HCT116 (cell line): ENCODE results near the gene LMBR1. TPM values are rescaled to one million over a fixed set of nuclear protein-coding genes. Genes with fewer than 3 reads are reported as not detected.

Experiments used
- ATAC-seq: fragments of 200-7000 bp; cut with Tn5 transposase; 2 replicates; pipeline ENCODE4 v1.9.1; 2020; ENCODE audit warnings: mild to moderate bottlenecking, moderate library complexity
- BruUV-seq: library from RNA; stranded (reverse); fragments of 400-500 nt; replicated peaks from 2 replicates; lab custom pipeline; 2021; lab: Mats Ljungman, UMichigan
- CTCF ChIA-PET: fragments of 300-600 bp; sonication (Branson Sonifier 250); formaldehyde crosslinking; loops from one replicate; lab custom pipeline; 2021; ENCODE audit warnings: antibody characterized with exemption; lab: Charles Lee
- POLR2A ChIA-PET: fragments of 300-600, 350-600 bp; sonication (Branson Sonifier 250); formaldehyde crosslinking; loops from one replicate; lab custom pipeline; 2021; ENCODE audit warnings: antibody characterized with exemption; lab: Charles Lee
- RAD21 ChIA-PET, 2 experiments: fragments of 300-600 bp; sonication (Branson Sonifier 250); formaldehyde crosslinking; loops; one replicate each; lab custom pipeline; 2023; ENCODE audit warnings: low total read pairs in 2 of 2; ENCODE audit not compliant: uncharacterized antibody in 2 of 2, unreplicated experiment in 2 of 2, low non-redundant PET in 1 of 2; lab: Charles Lee
- DNase-seq: peaks from one replicate; pipeline ENCODE4 v3.0.0-alpha.2; 2010; ENCODE audit warnings: low read depth, low spot score
- H2AFZ ChIP-seq: fragments of 200-600 bp; shearing (Covaris generic), sonication (generic); 2 replicates; pipeline ENCODE4 v1.6.1; 2017; ENCODE audit warnings: low read depth, mixed run types, mixed read lengths, antibody characterized with exemption, low read length; ENCODE audit not compliant: poor library complexity, severe bottlenecking
- H3K27ac ChIP-seq: 2 replicates; pipeline ENCODE4 v1.5.1; 2012; ENCODE audit warnings: low read depth, low read length
- H3K27me3 ChIP-seq: fragments of 200-600 bp; sonication (generic); 2 replicates; pipeline ENCODE4 v1.6.1; 2016; ENCODE audit warnings: mixed run types, low read length, mixed read lengths; ENCODE audit not compliant: insufficient read depth
- H3K36me3 ChIP-seq, 2 experiments: fragments of 200-500 bp in 1 of 2; fragments of 200-600 bp in 1 of 2; sonication (Bioruptor generic) in 1 of 2; sonication (generic) in 1 of 2; 2 replicates each; pipeline versions ENCODE4 v1.5.1 to v1.6.1; 2014 to 2016; ENCODE audit warnings: low read length in 2 of 2, inconsistent platforms in 1 of 2, mixed read lengths in 1 of 2, mixed run types in 1 of 2; ENCODE audit not compliant: insufficient read depth in 2 of 2, control insufficient read depth in 1 of 2
- H3K4me1 ChIP-seq, 2 experiments: fragments of 200-600 bp in 1 of 2; sonication (generic) in 1 of 2; 2 replicates each; pipeline versions ENCODE4 v1.5.1 to v1.6.1; 2012 to 2017; ENCODE audit warnings: low read length in 2 of 2, inconsistent platforms in 1 of 2, mild to moderate bottlenecking in 1 of 2, mixed read lengths in 1 of 2, mixed run types in 1 of 2, moderate library complexity in 1 of 2; ENCODE audit not compliant: insufficient read depth in 2 of 2, control insufficient read depth in 1 of 2
- H3K4me2 ChIP-seq: fragments of 200-600 bp; sonication (generic); 2 replicates; pipeline ENCODE4 v1.6.1; 2017; ENCODE audit warnings: mixed run types, low read length, mixed read lengths
- H3K4me3 ChIP-seq, 2 experiments: fragments of 200-600 bp in 1 of 2; sonication (generic) in 1 of 2; replicated peaks in 1 of 2; 2 replicates each; pipeline ENCODE4 v1.5.1; 2011 to 2016; ENCODE audit warnings: low read length in 2 of 2, control low read depth in 1 of 2, low read depth in 1 of 2, mild to moderate bottlenecking in 1 of 2, mixed read lengths in 1 of 2, mixed run types in 1 of 2
- H3K79me2 ChIP-seq: fragments of 200-600 bp; sonication (generic); 2 replicates; pipeline ENCODE4 v1.6.1; 2017; ENCODE audit warnings: mild to moderate bottlenecking, mixed run types, low read length, moderate library complexity, mixed read lengths; ENCODE audit not compliant: insufficient read depth
- H3K9ac ChIP-seq: fragments of 200-600 bp; sonication (generic); 2 replicates; pipeline ENCODE4 v1.6.1; 2016; ENCODE audit warnings: low read length, mixed read lengths
- H3K9me2 ChIP-seq: fragments of 200-600 bp; sonication (generic), shearing (Covaris generic); 2 replicates; pipeline ENCODE4 v1.6.1; 2017; ENCODE audit warnings: mixed run types, mild to moderate bottlenecking, moderate library complexity; ENCODE audit not compliant: insufficient read depth
- H3K9me3 ChIP-seq, 2 experiments: fragments of 200-500 bp in 1 of 2; fragments of 200-600 bp in 1 of 2; sonication (Bioruptor generic) in 1 of 2; sonication (generic) in 1 of 2; 2 replicates each; pipeline ENCODE4 v1.6.1; 2014 to 2017; ENCODE audit warnings: low read length in 2 of 2, mixed read lengths in 2 of 2, inconsistent platforms in 1 of 2, low read depth in 1 of 2, mild to moderate bottlenecking in 1 of 2, mixed run types in 1 of 2, moderate library complexity in 1 of 2; ENCODE audit not compliant: control insufficient read depth in 1 of 2, insufficient read depth in 1 of 2
- H4K20me1 ChIP-seq: fragments of 200-600 bp; sonication (generic), shearing (Covaris generic); 2 replicates; pipeline ENCODE4 v1.6.1; 2017; ENCODE audit warnings: mixed run types, mild to moderate bottlenecking, moderate library complexity; ENCODE audit not compliant: insufficient read depth
- CBX3 ChIP-seq: IDR thresholded peaks from 2 replicates; pipeline ENCODE4 v1.6.1; 2012; ENCODE audit warnings: low read depth
- CEBPB ChIP-seq: IDR thresholded peaks from 2 replicates; pipeline ENCODE4 v1.6.1; 2012; ENCODE audit warnings: low read depth
- EGR1 ChIP-seq: IDR thresholded peaks from 2 replicates; pipeline ENCODE4 v1.6.1; 2012; ENCODE audit warnings: low read depth
- ELF1 ChIP-seq: IDR thresholded peaks from 2 replicates; pipeline ENCODE4 v1.6.1; 2012; ENCODE audit warnings: low read depth, borderline replicate concordance
- EZH2phosphoT487 ChIP-seq: fragments of 200-600 bp; IDR thresholded peaks from 2 replicates; pipeline ENCODE4 v1.6.1; 2018; ENCODE audit warnings: antibody characterized with exemption, borderline replicate concordance
- POLR2A ChIP-seq: IDR thresholded peaks from 2 replicates; pipeline ENCODE4 v1.7.0; 2011; ENCODE audit warnings: borderline replicate concordance; ENCODE audit not compliant: insufficient read depth, insufficient read length; ENCODE audit errors: extremely low read depth
- RAD21 ChIP-seq: IDR thresholded peaks from 2 replicates; pipeline ENCODE4 v1.6.1; 2012; ENCODE audit warnings: low read depth, mild to moderate bottlenecking
- SIN3A ChIP-seq: IDR thresholded peaks from 2 replicates; pipeline ENCODE4 v1.6.1; 2012; ENCODE audit warnings: low read depth
- SP1 ChIP-seq: IDR thresholded peaks from 2 replicates; pipeline ENCODE4 v1.6.1; 2012; ENCODE audit warnings: low read depth
- YY1 ChIP-seq: IDR thresholded peaks from 2 replicates; pipeline ENCODE4 v1.6.1; 2011; ENCODE audit warnings: low read length, low read depth, moderate library complexity, mild to moderate bottlenecking; ENCODE audit not compliant: insufficient replicate concordance; ENCODE audit errors: extremely low read depth
- ZFX ChIP-seq: fragments of 450-650 bp; IDR thresholded peaks from 2 replicates; pipeline ENCODE4 v1.6.1; 2017
- ZNF274 ChIP-seq: fragments of 200-500 bp; sonication (Bioruptor generic); IDR thresholded peaks from 2 replicates; pipeline ENCODE4 v1.6.1; 2014; ENCODE audit warnings: mild to moderate bottlenecking, low read depth, low read length, inconsistent platforms
- intact Hi-C: fragments of 100-400 bp; cut with micrococcal nuclease; formaldehyde crosslinking; loops from 2 replicates; pipeline ENCODE4 v1.10.0; 2022
- total RNA-seq: library from RNA; stranded (reverse); gene quantifications from one replicate; pipeline ENCODE4 v1.2.1, GENCODE V29; 2021; ENCODE audit not compliant: unreplicated experiment
- TF ChIP-seq, protein P1 (sequence below), 3 experiments: fragments of 200-600 bp in 1 of 3; sonication (generic) in 1 of 3; IDR thresholded peaks in 2 of 3; conservative IDR thresholded peaks in 1 of 3; 2 replicates each; pipeline ENCODE4 v1.5.1; 2012 to 2017; ENCODE audit warnings: low read depth in 2 of 3, low read length in 2 of 3, antibody characterized with exemption in 1 of 3, borderline replicate concordance in 1 of 3, control low read depth in 1 of 3, mild to moderate bottlenecking in 1 of 3, mixed read lengths in 1 of 3, mixed run types in 1 of 3, moderate library complexity in 1 of 3; ENCODE audit not compliant: insufficient read depth in 1 of 3
- TF ChIP-seq, protein P2 (sequence below): IDR thresholded peaks from 2 replicates; pipeline ENCODE4 v1.6.1; 2011; ENCODE audit warnings: mild to moderate bottlenecking, low read length, moderate library complexity; ENCODE audit not compliant: insufficient replicate concordance; ENCODE audit errors: extremely low read depth
- TF ChIP-seq, protein P3 (sequence below): IDR thresholded peaks from 2 replicates; pipeline ENCODE4 v1.6.1; 2012; ENCODE audit warnings: low read depth
- TF ChIP-seq, protein P4 (sequence below): IDR thresholded peaks from 2 replicates; pipeline ENCODE4 v1.6.1; 2012

Gene LMBR1
- total RNA-seq, 1 experiment from 2014 or later, result 84.0 TPM

DNA sequence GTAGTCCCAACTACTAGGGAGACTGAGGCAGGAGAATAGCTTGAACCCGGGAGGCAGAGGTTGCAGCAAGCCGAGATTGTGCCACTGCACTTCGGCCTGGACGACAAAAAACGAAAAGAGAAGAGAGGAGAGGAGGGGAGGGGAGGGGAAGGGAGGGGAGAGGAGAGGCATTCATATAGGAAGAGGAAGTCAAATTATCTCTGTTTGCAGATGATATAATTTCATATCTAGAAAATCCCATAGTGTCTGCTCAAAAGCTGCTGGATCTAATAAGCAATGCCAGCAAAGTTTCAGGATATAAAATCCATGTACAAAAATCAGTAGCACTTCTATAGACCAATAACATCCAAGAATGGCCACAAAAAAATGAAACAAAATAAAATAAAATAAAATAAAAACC is 120.3 kb downstream of the LMBR1 start:
- Histone ChIP-seq H4K20me1 (no peaks in the 10 kb centered on the region; the same call in 1 of the 2 replicates), H3K4me3 (no peak overlapping the region), H3K4me2 (no peak overlapping the region), H3K4me1 (peaks cover 0 to 12% of the 10 kb centered on the region in 2 experiments; a peak in 1 of 4 replicates), H3K9me3 (no peaks in the 10 kb centered on the region), H3K9me2 (no peaks in the 10 kb centered on the region), H2AFZ (no peak overlapping the region), H3K27ac (no peak overlapping the region), H3K79me2 (peaks cover 20% of the 10 kb centered on the region), H3K36me3 (no peaks in the 10 kb centered on the region), H3K27me3 (no peaks in the 10 kb centered on the region), H3K9ac (no peak overlapping the region)
- BruUV-seq, result no TSS peak
- CTCF ChIA-PET, result no interaction called here
- TF ChIP-seq, protein P1, sequence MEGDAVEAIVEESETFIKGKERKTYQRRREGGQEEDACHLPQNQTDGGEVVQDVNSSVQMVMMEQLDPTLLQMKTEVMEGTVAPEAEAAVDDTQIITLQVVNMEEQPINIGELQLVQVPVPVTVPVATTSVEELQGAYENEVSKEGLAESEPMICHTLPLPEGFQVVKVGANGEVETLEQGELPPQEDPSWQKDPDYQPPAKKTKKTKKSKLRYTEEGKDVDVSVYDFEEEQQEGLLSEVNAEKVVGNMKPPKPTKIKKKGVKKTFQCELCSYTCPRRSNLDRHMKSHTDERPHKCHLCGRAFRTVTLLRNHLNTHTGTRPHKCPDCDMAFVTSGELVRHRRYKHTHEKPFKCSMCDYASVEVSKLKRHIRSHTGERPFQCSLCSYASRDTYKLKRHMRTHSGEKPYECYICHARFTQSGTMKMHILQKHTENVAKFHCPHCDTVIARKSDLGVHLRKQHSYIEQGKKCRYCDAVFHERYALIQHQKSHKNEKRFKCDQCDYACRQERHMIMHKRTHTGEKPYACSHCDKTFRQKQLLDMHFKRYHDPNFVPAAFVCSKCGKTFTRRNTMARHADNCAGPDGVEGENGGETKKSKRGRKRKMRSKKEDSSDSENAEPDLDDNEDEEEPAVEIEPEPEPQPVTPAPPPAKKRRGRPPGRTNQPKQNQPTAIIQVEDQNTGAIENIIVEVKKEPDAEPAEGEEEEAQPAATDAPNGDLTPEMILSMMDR (IDR thresholded peaks at IDR 0.05 in 2 of 3, conservative IDR thresholded peaks at IDR 0.05 in 1 of 3; ENCODE audit: borderline replicate concordance in 1 of 3, insufficient read depth in 1 of 3, low read depth in 2 of 3, low read length in 2 of 3), result no peak
- TF ChIP-seq, protein P2, sequence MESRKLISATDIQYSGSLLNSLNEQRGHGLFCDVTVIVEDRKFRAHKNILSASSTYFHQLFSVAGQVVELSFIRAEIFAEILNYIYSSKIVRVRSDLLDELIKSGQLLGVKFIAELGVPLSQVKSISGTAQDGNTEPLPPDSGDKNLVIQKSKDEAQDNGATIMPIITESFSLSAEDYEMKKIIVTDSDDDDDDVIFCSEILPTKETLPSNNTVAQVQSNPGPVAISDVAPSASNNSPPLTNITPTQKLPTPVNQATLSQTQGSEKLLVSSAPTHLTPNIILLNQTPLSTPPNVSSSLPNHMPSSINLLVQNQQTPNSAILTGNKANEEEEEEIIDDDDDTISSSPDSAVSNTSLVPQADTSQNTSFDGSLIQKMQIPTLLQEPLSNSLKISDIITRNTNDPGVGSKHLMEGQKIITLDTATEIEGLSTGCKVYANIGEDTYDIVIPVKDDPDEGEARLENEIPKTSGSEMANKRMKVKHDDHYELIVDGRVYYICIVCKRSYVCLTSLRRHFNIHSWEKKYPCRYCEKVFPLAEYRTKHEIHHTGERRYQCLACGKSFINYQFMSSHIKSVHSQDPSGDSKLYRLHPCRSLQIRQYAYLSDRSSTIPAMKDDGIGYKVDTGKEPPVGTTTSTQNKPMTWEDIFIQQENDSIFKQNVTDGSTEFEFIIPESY, result no peak
- TF ChIP-seq POLR2A (no peak), ZFX (no peak), CBX3 (no peak), SIN3A (no peak), ZNF274 (no peak), EZH2phosphoT487 (no peak), ELF1 (no peak), YY1 (no peak), SP1 (no peak), EGR1 (no peak), RAD21 (no peak), CEBPB (no peak)
- TF ChIP-seq, protein P3, sequence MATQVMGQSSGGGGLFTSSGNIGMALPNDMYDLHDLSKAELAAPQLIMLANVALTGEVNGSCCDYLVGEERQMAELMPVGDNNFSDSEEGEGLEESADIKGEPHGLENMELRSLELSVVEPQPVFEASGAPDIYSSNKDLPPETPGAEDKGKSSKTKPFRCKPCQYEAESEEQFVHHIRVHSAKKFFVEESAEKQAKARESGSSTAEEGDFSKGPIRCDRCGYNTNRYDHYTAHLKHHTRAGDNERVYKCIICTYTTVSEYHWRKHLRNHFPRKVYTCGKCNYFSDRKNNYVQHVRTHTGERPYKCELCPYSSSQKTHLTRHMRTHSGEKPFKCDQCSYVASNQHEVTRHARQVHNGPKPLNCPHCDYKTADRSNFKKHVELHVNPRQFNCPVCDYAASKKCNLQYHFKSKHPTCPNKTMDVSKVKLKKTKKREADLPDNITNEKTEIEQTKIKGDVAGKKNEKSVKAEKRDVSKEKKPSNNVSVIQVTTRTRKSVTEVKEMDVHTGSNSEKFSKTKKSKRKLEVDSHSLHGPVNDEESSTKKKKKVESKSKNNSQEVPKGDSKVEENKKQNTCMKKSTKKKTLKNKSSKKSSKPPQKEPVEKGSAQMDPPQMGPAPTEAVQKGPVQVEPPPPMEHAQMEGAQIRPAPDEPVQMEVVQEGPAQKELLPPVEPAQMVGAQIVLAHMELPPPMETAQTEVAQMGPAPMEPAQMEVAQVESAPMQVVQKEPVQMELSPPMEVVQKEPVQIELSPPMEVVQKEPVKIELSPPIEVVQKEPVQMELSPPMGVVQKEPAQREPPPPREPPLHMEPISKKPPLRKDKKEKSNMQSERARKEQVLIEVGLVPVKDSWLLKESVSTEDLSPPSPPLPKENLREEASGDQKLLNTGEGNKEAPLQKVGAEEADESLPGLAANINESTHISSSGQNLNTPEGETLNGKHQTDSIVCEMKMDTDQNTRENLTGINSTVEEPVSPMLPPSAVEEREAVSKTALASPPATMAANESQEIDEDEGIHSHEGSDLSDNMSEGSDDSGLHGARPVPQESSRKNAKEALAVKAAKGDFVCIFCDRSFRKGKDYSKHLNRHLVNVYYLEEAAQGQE, result no peak
- TF ChIP-seq, protein P4, sequence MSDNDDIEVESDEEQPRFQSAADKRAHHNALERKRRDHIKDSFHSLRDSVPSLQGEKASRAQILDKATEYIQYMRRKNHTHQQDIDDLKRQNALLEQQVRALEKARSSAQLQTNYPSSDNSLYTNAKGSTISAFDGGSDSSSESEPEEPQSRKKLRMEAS, result no peak
- ATAC-seq (no peak), DNase-seq (no peak)
- POLR2A ChIA-PET, result interaction anchor here (0.6 kb wide), 1 partner anchor 653 kb away, joined by 4 read pairs; no protein-coding TSS in a partner anchor
- intact Hi-C loops, result no loop called here
- RAD21 ChIA-PET, result interaction anchor here in 1 of 2 experiments (0.7 kb wide), 1 partner anchor 86 kb away, joined by 11 read pairs; no protein-coding TSS in a partner anchor
